NCI-H1105 (cell line): ENCODE results near the gene RAPGEF4.
"Not testable (repeated sequence)": the region's sequence is repeated elsewhere in the genome, so short reads cannot be mapped to it uniquely, and the experiment has no call there.

ENCODE experiments used
- DNase-seq: peaks from one replicate; lab custom pipeline; 2025; lab: John Stamatoyannopoulos, UW

The RAPGEF4 gene

DNA sequence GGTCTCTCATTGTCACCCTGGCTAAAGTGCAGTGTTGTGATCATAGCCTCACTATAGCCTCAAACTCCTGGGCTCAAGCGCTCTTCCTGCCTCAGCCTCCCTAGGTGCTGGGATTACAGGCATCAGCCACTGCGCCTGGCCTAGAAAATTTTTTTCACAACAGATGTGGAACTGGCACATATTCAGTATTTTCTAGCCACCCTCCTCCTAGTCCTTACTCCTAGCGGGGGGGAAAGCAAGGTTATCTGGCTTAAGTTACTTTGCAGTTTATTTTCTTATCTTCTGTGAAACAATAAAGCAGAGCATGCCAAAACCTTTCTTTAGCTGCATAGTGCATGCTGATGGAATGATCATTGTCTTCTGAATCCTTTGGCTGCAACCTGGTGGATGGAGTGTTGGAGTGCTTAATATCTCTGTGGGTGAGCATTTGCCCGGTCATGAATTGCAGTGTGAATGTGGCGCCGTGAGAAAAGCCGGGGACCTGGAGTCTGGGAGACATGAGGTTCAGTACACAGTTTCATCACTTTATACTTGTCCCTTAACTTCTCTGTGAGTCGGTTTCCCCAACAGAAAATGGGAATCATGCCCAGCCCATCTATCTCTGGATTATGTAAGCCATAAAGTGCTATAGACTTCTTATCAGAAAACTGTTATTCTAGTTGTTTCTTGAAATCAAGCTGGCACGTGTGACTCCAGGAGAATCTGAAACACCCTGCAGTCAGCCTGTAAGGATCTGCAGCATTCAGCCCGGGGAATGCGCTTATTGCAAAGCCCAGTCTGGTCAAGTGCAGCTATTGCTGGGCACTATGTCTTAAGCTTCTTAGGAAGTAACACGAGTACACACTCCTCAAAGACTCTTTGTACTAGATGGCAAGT lies 301.8 kb downstream of the RAPGEF4 start:
- DNase-seq = no peak

DNA sequence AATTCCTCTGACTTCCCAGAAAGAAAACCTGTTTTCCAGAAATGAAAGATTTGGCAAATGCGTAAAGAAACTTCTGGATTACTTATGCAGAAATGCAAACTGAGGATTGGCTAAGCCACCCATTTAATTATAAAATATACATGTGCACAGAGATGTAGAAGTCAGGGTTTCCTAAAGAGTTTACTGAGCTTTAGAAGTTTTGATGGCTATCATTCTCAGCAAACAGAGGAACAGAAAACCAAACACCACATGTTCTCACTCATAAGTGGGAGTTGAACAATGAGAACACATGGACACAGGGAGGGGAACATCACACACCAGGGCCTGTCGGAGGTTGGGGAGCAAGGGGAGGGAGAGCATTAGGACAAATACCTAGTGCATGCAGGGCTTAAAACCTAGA lies 302.6 kb downstream of the RAPGEF4 start:
- not testable (repeated sequence) for DNase-seq

DNA sequence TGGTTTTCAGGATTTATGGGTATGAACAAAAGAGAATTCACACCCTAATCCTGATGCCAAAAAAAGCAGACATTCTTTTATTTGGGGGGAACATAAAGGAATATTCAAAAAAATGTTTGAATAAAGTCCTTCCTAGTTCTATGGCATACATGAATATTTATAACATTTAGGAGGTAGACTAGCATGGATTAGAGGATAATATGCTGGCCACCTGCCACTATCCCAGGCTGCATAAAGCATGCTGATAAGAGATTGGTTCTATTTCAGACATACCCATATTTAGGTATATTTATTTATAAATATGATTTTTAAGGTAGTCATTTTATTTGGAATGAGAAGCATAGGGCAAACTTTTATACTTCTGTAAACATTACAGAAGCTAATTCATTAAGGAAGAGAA lies 305.1 kb downstream of the RAPGEF4 start:
- DNase-seq = no peak

DNA sequence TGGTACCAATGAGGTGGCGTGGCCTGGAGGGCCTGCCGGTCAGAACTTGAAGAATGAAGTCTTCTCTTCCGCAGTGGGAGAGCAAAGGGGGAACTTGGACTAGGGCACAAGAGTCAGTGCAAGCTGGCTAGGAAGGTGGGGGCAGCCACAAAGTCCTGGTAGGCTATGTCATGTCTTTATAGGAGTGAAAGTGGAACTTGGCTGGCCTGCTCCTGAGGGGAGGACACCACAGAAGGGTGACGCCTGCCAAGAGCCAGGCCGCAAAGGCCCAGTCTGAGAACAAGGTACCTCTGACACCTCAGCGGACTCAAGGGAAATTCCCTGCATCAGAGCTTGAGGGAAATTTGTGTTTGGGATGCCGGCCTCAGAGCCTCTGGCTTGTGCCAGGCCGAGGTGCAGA lies 307.8 kb downstream of the RAPGEF4 start:
- no peak for DNase-seq

DNA sequence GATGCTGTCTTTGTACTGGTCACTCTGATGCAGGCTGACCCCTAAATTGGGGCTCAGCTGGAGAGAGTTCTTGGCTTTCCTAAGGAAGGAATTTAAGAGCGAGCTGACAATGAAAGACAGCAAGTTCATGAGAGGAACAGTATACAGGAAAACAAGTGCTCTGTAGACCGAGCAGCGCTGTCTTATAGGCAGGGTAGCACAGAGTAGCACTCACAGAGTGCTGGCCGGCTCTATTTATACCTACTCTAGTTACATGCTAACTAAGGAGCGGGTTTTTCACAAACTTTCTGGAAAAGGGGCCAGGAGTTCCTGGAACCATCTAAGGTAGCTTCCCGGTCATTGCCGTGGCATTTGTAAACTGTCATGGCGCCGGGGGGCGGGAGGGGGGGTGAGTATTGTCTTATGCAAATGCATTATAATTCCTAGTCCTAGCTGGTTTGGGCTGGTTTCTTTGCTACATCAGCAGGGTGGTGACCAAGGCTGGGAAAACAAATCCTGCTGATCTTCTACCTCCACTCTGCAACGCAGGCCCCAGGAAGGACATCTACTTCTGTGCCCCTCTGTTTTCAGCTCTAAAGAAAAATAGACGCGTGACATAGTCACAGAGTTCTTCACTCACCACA lies 308.4 kb downstream of the RAPGEF4 start:
- DNase-seq = no peak

DNA sequence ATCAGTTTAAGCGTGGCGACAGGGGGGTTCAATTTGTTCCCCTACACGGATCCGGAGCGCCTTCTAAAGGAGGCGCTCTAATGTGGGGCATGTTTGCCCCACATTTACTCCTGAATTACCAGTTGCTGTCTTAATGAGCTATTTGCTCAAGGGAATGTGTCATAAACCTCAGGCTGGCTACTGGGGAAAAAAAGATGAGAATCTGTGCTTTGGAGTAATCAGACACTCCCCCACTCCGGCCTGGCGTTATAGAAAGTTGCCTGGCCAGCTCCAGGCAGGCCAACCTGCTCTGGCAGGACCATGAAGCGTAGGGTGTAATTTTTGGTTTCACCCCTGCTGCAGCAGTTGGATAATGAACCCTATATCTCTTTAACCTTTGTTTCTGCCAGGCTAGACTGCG lies 309.0 kb downstream of the RAPGEF4 start:
- no peak for DNase-seq

DNA sequence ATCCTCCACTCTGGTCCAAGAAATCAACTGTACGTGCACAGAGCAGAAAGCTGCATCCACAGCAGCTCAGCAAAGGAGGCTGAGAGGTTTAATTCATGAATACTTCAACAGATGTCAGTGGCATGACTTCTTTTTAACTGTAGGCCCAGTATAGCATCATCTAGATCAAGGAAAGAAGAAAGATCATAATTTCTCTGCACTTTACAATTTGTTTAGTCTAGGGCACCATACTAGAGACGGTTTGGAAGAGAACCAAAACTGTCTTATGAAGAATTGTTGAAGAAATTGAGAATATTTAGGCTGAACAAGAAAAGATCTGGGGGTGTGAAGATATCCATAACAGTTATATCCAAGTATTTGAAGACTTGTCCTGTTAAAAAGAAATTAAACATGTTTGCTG lies 309.5 kb downstream of the RAPGEF4 start:
- DNase-seq = no peak

DNA sequence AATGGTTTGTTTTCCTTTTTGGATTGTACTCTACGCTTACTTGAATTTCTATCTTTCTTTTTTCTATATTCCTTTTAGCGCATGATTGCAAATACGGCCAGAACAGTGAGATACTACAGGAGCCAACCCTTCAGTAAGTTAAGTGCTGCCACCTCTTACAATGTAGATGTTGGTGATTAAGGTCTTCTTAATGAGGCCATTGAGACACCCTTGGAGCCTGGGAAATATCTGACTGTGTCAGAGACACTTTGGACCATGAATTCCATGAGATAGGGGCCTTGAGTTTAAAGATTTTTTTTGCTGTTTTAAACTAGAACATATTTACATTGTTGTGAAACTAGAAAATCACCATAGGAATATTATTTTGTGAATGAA lies 312.9 kb downstream of the RAPGEF4 start:
- no peak for DNase-seq

DNA sequence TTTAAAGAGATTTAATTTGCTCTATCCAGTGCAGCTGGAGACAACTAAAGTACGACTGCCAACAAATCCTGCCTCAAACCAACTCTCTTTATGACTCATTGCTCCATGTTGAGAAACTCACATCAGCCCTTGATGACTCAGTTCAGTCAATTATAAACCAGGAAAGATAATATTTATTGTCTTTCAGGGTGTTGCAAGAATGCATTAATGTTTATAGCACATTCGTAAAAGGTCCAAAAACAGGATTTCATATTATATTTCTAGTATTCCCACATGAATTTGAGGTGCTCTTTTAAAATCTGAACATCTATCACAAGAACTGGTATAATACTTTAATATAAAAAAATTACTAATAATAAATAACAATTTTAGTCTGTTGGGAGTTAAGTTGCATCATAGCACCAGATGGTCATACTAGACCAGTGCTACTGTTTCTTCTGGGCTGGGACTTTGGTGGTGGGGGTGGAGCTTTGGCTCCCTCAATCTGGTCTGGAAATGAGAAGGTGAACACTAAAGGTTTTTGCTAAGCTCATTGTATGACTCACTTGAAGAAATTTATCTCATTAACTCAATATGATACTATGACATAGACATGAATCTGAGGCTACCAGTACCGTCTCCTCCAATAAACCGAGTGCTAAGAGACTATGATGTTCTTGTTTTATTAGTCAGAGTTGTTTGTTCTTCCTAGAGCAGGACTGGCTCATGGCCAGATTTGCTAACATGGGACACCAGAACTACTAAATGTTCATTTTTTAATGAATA lies 313.4 kb downstream of the RAPGEF4 start:
- no peak for DNase-seq

DNA sequence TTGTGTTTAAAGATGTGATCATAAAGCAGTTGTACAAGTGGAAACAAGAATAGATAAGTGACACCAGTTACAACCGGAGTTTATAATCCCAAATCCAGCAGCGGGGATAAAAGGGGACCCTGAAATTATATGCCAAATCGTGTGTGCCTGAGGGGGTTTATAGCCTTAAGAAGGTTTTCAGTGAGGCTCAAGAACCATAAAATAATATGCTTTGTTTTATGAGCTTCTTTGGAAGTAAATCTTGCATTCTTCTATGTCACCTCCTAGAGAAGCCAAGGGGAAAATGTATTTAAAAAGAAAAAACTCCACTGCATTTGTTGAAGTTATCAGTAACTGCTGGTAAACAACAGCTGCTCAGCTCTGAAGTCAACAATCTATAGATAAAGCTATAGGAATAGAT lies 314.2 kb downstream of the RAPGEF4 start:
- no peak for DNase-seq

DNA sequence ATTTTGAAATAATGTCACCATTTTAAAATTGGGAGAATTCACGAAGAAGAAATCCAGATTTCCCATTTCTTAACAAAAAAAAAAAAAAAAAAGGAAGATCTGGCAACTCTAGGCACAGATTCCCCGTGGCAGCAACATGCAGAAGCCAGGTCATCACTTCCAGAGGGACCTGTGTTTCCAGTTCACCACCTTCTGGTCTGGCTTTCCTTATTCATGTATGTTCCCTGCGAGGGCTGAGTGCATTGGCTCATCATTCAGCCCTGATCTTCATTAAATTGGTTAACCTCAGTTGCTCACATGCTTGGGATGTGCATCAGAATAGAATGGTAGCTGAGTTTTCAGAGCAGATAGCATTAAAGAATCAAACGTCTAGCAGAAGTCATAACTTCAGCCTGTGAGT lies 315.0 kb downstream of the RAPGEF4 start:
- no peak for DNase-seq

DNA sequence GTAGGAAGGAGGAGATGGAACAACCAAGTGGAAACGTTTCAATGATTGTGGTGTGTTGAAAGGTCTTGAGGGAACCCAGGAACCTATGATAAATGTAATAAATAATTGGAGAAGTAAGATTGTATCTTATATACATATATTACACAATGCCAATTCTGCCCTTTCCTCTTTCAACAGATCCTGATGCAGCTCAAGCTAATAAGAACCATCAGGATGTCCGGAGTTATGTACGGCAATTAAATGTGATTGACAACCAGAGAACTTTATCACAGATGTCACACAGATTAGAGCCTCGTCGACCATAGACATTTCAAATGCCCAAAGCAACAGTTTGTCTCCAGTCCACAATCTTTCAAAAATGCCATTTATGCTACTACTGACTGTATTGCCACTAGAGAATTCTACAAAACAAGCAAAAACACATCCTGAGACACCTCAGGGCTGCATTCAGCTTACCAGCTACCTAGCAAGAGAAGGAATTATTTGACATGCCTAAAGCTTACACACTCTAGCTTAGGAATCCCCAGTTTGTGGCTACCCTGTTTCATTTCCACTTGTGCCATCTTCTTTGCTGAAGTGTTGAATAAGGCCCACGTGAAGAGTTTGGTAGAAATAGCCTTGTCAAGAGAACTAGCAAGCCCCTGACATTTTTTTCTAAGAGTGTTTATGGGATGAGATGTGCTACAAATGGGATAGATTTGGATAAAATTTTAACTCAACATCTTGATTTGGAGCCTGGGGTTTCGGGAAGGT lies 316.0 kb downstream of the RAPGEF4 start:
- no peak for DNase-seq

DNA sequence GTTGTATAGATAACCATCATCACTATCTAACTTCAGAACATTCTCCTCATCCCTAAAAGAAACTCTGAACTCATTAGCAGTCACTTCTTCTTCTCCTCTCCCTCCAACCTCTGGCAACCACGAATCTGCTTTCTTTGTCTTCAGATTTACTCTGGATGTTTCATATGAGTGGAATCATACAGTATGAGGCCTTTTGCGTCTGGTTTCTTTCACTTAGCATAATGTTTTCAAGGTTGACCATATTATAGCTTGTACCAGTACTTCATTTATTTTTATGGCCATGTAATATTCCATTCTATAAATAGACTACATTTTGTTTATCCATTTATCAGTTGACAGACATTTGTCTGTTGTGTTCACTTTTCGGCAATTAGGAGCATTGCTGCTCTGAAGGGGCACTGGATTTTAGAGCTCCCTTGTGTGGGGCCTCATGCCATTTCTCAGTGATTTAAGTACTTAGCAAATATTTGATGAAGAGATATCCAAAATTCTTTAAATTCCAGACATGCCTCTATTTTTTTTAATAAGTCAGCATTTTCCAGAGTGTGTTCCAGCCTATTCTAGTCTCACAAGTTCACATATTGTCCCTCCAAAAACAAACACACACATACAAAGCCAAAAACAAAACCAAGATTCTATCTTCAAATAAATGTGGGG lies 317.5 kb downstream of the RAPGEF4 start:
- no peak for DNase-seq

DNA sequence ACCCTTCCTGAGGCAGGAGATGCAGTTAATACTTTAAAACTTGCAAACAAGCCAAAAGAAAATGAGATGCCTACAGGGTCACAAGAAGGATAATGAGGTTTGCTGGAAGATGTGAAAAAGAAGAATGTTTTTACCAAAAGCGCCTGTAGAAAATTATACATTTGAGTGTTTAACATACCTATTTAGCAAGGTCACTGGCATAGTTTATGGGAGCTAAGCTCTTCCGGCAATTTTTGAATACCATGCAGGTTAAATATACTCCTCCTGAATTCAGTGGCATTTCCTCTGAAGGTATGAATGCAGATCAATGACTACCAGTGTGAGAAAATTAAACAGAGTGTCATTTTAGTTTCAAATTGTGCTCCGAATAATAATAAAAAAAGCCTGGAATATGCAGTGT lies 318.8 kb downstream of the RAPGEF4 start:
- DNase-seq = no peak

DNA sequence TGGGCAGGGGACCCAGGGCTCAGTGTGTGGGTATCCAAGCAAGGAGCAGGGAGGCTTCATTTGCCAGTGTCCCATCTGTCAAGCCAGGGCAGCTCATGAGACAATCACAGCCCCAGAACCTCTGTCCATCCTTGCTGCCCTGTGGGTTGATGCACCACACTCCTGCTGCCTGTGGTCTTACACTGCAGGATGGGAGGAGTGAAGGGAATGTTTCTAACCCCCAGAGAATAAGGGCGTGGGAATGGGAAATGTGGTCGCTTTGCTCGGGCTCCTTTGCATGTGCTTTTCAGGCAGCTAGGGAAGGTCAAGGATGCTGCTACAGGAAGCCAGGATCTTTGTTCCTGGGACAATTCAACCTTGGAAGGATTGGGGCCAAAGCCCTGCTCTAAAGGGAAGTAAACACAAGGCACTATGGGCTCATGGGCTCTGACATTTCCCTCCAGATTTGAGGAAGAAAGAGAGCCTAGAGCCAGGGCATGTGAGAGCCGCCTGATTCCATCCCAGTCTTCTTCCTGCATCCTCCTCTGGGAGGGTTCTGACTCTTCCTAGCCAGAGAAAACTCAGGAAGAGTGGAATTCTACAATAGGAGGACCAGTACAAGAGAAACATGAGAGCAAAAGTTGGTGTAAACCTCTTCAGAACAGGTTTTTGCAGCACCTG lies 321.2 kb downstream of the RAPGEF4 start:
- no peak for DNase-seq

DNA sequence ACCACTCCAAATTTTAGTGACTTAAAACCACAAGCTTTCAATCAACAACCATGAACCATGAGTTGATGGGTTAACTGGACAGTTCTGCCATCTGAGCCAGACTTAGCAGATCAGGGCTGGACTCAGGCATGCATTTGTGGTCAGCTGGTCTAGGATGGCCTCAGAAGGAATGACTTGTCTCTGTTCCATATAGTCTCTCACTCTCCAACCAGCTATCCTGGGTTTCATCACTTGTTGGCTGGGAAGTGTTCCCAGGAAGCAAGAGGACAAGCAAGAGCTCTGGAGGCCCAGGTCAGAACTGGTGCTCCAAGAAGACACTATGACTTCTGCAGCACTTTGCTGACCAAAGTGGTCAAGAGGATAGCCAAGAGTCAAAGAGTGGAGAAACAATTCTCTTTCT lies 322.5 kb downstream of the RAPGEF4 start:
- no peak for DNase-seq

DNA sequence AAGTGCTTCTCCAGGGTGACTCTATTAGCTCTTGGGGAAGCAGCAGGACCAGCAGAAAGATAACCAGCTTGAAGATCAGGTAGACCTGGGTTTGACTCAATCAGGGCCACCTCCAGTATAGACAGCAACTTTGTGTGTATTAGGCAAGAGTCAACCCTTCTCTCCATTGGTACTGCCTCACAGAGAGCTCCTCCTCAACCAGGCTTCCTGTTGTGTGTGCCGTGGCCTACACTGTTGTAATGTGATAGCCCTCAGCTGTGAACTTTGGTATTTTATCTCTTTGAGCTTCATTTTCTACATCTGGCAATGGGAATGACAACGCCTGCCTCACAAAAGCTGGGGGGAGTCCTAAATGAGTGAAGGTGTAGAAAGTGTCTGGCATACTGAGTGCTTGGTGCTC lies 323.0 kb downstream of the RAPGEF4 start:
- no peak for DNase-seq

DNA sequence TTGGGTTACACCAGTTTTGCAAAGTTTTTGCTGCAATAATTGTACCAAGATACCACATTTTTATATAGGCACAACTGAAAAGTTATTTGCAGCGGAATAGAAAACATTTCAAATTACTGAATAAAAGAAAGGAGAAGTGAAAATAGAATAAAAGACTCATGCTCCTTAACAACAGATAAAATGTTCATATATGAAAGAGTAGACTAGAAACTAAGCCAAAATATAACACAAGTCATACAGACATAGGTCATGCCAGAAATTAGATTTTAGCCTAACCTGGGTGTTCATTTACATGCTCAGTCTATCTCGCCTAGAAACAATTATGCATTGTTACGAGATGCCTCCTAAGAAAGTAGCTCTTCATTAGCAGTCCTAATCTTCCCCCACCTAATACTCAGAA lies 323.6 kb downstream of the RAPGEF4 start:
- no peak for DNase-seq

DNA sequence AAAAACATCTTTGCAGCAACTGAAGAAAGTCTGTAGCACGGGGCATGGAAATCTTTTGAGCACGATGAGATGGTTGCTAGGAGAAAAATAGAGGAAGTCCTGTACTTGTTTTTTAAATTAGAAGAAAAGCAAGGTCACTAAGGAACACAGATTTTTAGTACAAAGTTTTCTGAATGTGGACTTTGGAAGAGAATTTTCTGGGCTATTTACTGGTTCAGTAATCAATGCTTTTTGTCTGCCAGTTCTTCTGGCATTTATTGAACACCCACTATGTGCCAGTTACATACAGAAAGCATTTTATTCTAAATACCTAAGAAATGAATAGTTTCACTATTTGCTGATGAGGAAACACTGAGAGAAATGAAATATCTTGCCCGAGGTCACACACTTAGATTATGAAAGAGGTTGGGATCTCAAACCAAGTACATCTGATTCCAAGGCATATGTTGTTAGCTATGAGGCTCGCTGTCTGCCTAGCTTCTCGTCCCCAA lies 324.4 kb downstream of the RAPGEF4 start:
- DNase-seq = no peak

DNA sequence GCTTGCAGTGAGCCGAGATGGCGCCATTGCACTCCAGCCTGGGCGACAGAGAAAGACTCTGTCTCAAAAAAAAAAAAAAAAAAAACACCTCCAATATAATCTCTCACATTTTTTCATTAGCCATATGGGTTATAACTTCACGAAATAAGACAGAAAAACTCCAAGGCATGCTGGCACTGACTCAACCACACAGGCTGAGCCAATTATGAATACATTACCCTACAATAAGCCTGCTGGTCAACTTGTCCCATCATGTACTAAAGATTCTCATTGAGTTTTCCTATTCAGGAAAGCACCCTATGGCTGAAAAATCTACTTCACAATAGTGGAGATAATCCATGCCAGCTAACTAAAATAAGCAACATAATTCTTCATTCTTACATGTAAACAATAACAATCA lies 327.2 kb downstream of the RAPGEF4 start:
- DNase-seq = no peak
